ENCODE measurements around the gene LIPK.

Gene LIPK

GRCh38 chr10:88787463-88787862 is 81.4 kb downstream of the LIPK start:
- no peak for DNase-seq

- no peak for DNase-seq
Measured at GRCh38 chr10:88788924-88789323, 82.9 kb downstream of the LIPK start.

DNA sequence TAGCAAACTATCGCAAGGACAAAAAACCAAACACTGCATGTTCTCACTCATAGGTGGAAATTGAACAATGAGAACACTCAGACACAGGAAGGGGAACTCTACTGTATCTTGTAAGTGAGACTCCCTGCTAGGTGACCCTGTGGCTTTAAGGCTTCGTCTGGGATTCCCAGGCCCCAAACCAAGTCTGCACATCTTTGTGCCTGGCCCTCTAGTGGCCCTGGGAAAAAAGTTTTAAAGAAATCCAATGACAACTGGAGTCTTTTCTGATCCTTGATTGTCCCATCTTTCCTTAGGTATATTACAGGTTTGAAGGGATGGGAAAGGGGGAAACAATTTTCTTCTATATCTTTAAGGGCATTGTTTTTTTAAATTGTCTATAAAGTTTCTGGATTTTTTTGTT is 85.9 kb downstream of the LIPK start:
- no peak for DNase-seq

DNA sequence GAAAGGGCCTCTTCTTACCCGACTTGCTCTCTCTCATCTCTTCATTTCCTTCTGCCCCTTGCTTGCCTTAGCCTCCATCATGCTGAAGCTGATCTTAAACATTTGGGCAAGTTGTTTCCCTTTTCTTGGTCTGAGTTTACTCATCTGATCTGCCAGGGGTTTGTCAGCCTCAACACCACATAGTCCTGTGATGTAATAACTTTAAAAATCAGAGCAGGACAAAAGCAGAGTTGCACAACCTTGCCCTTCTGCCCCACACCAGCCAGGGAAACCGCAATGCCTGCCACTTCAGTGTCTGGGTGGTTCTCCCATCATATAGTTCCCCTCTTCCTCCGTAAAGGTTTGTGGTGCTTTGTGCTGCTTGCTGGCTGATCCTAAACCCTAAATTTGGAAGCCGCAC is 86.6 kb downstream of the LIPK start:
- DNase-seq, result no peak

DNA sequence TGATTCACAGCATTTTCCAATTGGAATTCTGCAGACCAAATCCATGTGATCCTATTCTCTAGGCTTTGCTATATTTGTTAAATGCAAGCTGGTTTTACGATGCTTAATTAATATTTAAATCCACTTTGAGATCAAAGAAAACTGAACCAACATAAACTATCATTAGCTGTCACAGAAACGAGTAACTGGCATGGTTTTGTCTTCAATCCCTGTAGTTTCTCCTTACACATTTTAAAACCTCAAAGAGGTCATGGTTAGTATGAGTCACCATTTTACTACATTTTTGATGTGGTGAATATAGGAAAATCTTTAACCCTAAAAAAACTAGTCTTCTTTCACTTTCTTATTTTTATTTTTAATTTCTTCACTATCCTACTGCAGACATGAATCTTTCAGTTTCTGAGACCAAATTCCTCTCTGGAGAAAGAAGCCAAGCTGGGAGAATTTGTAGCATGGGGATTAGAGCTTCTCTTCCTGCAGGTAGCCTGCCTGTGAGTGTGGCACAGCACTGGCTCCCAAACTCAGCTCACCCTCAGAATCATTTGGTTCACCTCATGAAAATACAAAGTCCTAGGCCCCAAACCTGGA is 87.8 kb downstream of the LIPK start:
- no peak for DNase-seq

DNA sequence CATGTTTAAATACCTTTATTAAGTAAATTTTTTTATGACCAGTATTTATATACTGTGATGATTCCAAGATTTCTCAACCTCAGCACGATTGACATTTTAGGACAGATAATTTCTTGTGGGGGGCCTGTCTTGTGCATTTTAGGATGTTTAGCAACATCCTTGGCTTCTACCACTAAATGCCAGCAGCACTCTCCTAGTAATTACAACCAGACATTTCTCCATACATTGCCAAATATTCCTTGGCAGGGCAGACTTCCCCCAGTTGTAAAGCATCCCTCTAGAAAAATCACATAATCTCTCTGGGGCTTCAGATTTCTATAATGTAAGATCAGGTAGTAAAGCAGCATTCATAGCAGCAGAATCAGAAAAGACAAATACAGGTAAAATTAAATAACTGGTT is 88.7 kb downstream of the LIPK start:
- no peak for DNase-seq

DNA sequence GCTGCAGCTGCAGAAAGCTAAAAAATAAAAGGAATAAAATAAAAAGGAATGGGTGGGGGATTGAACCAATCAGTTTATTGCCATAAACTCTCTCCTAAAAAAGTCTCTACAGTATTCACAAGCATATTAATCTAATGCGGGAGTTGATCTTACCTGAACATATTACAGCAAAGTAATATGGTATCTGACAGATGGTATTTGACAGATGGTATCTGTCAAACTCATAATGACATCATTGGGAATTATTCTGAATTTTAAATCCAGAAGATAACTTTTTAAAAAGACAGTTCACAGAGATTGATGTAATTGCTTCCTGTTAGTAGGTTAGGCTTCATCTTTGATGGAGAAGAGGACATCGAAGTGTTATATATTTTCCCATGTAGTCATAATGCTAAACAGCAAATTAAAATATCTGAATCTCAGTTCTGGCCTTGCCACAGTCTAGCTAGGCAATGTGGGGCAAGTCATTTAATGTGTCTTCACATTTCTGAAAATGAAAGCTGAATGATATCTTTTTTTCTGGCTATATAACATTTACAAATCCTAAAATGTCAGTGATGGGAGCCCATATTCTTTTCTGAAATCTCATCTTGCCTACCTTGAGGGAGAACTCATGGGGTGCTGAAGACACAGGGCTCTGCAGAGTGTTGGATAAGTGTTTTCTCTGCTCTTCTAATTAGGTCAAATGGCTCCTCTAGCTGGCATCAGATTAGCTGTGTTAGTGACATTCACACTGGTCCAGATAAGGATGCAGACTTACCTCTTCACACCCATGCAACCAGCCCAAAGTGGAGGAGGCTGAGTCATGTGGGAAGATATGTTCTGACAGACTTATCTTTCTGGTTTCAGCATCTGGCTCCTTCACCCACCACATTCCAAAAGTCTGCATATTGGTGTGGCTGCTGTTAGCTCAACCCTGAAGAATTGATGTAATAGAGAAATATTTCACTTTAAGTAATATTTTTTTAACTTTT is 94.4 kb downstream of the LIPK start:
- no peak for DNase-seq
